PC-9 (cell line): ENCODE data around the gene PCDHGA7. TPM values are rescaled to one million over a fixed set of nuclear protein-coding genes. Genes with fewer than 3 reads are reported as not detected.

Source experiments
- BruUV-seq: library from RNA; stranded (reverse); fragments of 400-500 nt; replicated peaks from 2 replicates; lab custom pipeline; 2021; lab: Mats Ljungman, UMichigan
- CTCF ChIA-PET: fragments of 300-600 bp; sonication (Branson Sonifier 250); formaldehyde crosslinking; loops from one replicate; lab custom pipeline; 2022; ENCODE audit warnings: antibody characterized with exemption; lab: Charles Lee
- POLR2A ChIA-PET: fragments of 300-600 bp; sonication (Branson Sonifier 250); formaldehyde crosslinking; loops from one replicate; lab custom pipeline; 2022; ENCODE audit warnings: antibody characterized with exemption; ENCODE audit not compliant: unreplicated experiment; lab: Charles Lee
- DNase-seq, 2 experiments: peaks; one replicate each; pipeline versions ENCODE4 v3.0.0 to v3.0.0-alpha.2; 2015 to 2022; ENCODE audit warnings: mixed read lengths in 1 of 2
- H2AFZ ChIP-seq: fragments of 200-600 bp; sonication (generic); 2 replicates; pipeline ENCODE4 v1.8.1; 2017; ENCODE audit warnings: antibody characterized with exemption
- H3F3A ChIP-seq: fragments of 200-600 bp; sonication (generic); 2 replicates; pipeline ENCODE4 v1.8.1; 2017; ENCODE audit warnings: antibody characterized with exemption, mild to moderate bottlenecking, low read depth; ENCODE audit not compliant: insufficient read depth
- H3K27ac ChIP-seq: fragments of 200-600 bp; sonication (generic); 2 replicates; pipeline ENCODE4 v1.6.1; 2016; ENCODE audit warnings: mixed run types
- H3K27me3 ChIP-seq: fragments of 200-600 bp; sonication (generic); 2 replicates; pipeline ENCODE4 v1.6.1; 2016; ENCODE audit warnings: low read depth, mixed run types; ENCODE audit not compliant: insufficient read depth
- H3K36me3 ChIP-seq: fragments of 200-600 bp; sonication (generic); 2 replicates; pipeline ENCODE4 v1.6.1; 2016; ENCODE audit warnings: low read depth, mixed run types
- H3K4me1 ChIP-seq: fragments of 200-600 bp; sonication (generic); replicated peaks from 2 replicates; pipeline ENCODE4 v1.6.1; 2016; ENCODE audit warnings: mixed run types; ENCODE audit not compliant: insufficient read depth
- H3K4me2 ChIP-seq: fragments of 200-600 bp; sonication (generic); 2 replicates; pipeline ENCODE4 v1.6.1; 2017; ENCODE audit warnings: mixed run types
- H3K4me3 ChIP-seq: fragments of 200-600 bp; sonication (generic); 2 replicates; pipeline ENCODE4 v1.6.1; 2016; ENCODE audit warnings: mixed run types
- H3K79me2 ChIP-seq: fragments of 200-600 bp; sonication (generic); 2 replicates; pipeline ENCODE4 v1.6.1; 2017; ENCODE audit warnings: low read depth, mixed run types
- H3K9me2 ChIP-seq: fragments of 200-600 bp; sonication (generic); 2 replicates; pipeline ENCODE4 v1.8.1; 2017; ENCODE audit warnings: mild to moderate bottlenecking; ENCODE audit not compliant: insufficient read depth
- H3K9me3 ChIP-seq: fragments of 200-600 bp; sonication (generic); 2 replicates; pipeline ENCODE4 v1.8.1; 2016; ENCODE audit warnings: low read depth; ENCODE audit not compliant: insufficient read depth
- H4K20me1 ChIP-seq: fragments of 200-600 bp; sonication (generic); 2 replicates; pipeline ENCODE4 v1.8.1; 2017; ENCODE audit not compliant: insufficient read depth
- CTCF ChIP-seq: fragments of 200-600 bp; sonication (generic); conservative IDR thresholded peaks from 2 replicates; pipeline ENCODE4 v1.6.1; 2017; ENCODE audit warnings: mixed run types, antibody characterized with exemption, mild to moderate bottlenecking, moderate library complexity
- EZH2 ChIP-seq: fragments of 200-600 bp; sonication (generic); IDR thresholded peaks from 2 replicates; pipeline ENCODE4 v1.8.0; 2017; ENCODE audit warnings: antibody characterized with exemption, low read depth
- intact Hi-C: fragments of 100-400 bp; cut with micrococcal nuclease; formaldehyde crosslinking; loops from one replicate; pipeline ENCODE4 v1.10.0; 2022; ENCODE audit not compliant: unreplicated experiment
- total RNA-seq: library from RNA; stranded (reverse); gene quantifications from 2 replicates; pipeline ENCODE4 v1.2.3, GENCODE V29; 2021

Gene PCDHGA7
- total RNA-seq, 1 experiment from 2014 or later = not detected

DNA sequence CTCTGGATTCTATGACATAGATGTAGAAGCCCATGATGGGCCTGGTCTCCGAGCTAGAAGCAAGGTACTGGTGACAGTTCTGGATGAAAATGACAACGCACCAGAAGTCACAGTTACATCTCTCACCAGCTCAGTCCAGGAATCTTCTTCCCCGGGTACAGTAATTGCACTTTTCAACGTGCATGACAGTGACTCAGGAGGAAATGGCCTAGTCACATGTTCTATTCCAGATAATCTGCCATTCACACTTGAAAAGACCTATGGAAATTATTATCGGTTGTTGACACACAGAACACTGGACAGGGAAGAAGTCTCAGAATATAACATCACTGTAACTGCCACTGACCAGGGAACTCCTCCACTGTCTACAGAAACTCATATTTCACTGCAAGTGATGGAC is 26.4 kb upstream of the PCDHGA7 start:
- H3K9me3 ChIP-seq = peaks cover 6% of the 10 kb centered on the region; the same call in 1 of the 2 replicates
- BruUV-seq = no TSS peak
- no peak for DNase-seq
- no peaks in the 10 kb centered on the region for H4K20me1 ChIP-seq
- TF ChIP-seq EZH2 = no peak
- no peak for TF ChIP-seq CTCF
- H3K79me2 ChIP-seq = no peaks in the 10 kb centered on the region
- H3K27ac ChIP-seq = no peak overlapping the region
- ChIA-PET CTCF (interaction anchor here (0.7 kb wide), 1 partner anchor 202 kb away, joined by 3 read pairs; no protein-coding TSS in a partner anchor), POLR2A (no interaction called here)
- no peaks in the 10 kb centered on the region for H3K36me3 ChIP-seq
- H3F3A ChIP-seq = no peaks in the 10 kb centered on the region
- intact Hi-C loops = no loop called here
- no peak overlapping the region for H3K4me2 ChIP-seq
- H3K9me2 ChIP-seq = no peaks in the 10 kb centered on the region
- H3K4me3 ChIP-seq = no peak overlapping the region
- no peaks in the 10 kb centered on the region; the same call in 1 of the 2 replicates for H3K27me3 ChIP-seq
- no peaks in the 10 kb centered on the region for H3K4me1 ChIP-seq
- H2AFZ ChIP-seq = no peak overlapping the region

- POLR2A ChIA-PET = no interaction called here
- TF ChIP-seq CTCF = no peak
- TF ChIP-seq EZH2 = no peak
- H3K9me3 ChIP-seq = peaks cover 7% of the 10 kb centered on the region; the same call in 1 of the 2 replicates
These were observed 25.6 kb upstream of the PCDHGA7 start for GRCh38 chr5:141356950-141357349.

DNA sequence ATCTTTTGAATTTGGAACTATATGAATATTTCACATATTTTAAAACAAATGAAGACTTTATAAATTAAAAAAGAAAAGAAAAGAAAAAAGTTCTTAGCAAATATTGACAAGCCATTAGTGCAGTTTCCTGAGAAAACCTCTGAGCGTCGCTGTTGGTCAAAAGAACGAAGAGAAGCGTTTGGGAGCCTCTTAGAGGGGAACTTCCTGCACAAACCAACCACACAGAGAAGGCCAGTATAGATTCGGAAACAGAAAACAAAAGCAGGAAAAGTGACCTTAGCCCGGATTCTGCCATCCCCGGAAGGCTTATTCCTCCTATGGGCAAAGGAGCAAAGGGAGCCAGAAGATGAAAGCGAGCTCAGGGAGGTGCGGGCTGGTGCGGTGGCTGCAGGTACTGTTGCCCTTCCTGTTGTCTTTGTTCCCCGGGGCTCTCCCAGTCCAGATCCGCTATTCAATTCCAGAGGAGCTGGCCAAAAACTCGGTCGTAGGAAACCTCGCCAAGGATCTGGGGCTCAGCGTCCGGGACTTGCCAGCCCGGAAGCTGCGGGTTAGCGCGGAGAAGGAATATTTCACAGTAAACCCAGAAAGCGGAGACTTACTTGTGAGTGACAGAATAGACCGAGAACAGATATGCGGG is 22.6 kb upstream of the PCDHGA7 start, which contains the start of gene PCDHGB2:
Gene PCDHGB2 (plus strand): TSS at position 205 of the 637 bp plus-strand sequence. CDS start 142 bp downstream, at position 347.
- Histone ChIP-seq H4K20me1 (no peaks in the 10 kb centered on the region), H3K9me3 (peaks cover 7% of the 10 kb centered on the region; the same call in 1 of the 2 replicates), H3K36me3 (no peaks in the 10 kb centered on the region), H3K4me1 (no peaks in the 10 kb centered on the region), H3K4me2 (peak within 1 kb of the TSS; percentile 52), H2AFZ (peak within 1 kb of the TSS; percentile 66), H3K4me3 (no peak within 1 kb of the TSS; the same call in 1 of the 2 replicates), H3K79me2 (no peaks in the 10 kb centered on the region), H3K27ac (no peak within 1 kb of the TSS), H3K9me2 (no peaks in the 10 kb centered on the region), H3F3A (no peaks in the 10 kb centered on the region), H3K27me3 (peaks cover 14% of the 10 kb centered on the region)
- TF ChIP-seq EZH2 = no peak
- TF ChIP-seq CTCF = peak; percentile 63
- CTCF ChIA-PET = interaction anchor here (1.3 kb wide), 1 partner anchor 40 kb away, joined by 4 read pairs; the partner anchor contains the start of gene TAF7
- POLR2A ChIA-PET = no interaction called here
- BruUV-seq = no TSS peak
- DNase-seq = no peak
- intact Hi-C loops = no loop called here

More at GRCh38 chr5:141356950-141357349, 25.6 kb upstream of the PCDHGA7 start:
- intact Hi-C loops = no loop called here
- H3K79me2 ChIP-seq = no peaks in the 10 kb centered on the region
- no peak overlapping the region for H3K27ac ChIP-seq
- no peaks in the 10 kb centered on the region for H3K9me2 ChIP-seq
- no peaks in the 10 kb centered on the region for H4K20me1 ChIP-seq
- H3K4me2 ChIP-seq = no peak overlapping the region
- H3K36me3 ChIP-seq = no peaks in the 10 kb centered on the region
- no peaks in the 10 kb centered on the region for H3F3A ChIP-seq
- no TSS peak for BruUV-seq
- no peak overlapping the region for H3K4me3 ChIP-seq
- no peak for DNase-seq
- H3K4me1 ChIP-seq = no peaks in the 10 kb centered on the region
- H2AFZ ChIP-seq = no peak overlapping the region
- CTCF ChIA-PET = no interaction called here
- H3K27me3 ChIP-seq = no peaks in the 10 kb centered on the region; the same call in 1 of the 2 replicates
